GM21381 (cell line): Measurements from ENCODE around the gene KCNK17.

Experiments used
- ATAC-seq: cut with Tn5 transposase; IDR thresholded peaks from one replicate; pipeline ENCODE4 v1.9.1; 2021; ENCODE audit warnings: mild to moderate bottlenecking, moderate library complexity; ENCODE audit not compliant: unreplicated experiment

The KCNK17 gene

GRCh38 chr6:39274471-39274870 is 39.7 kb downstream of the KCNK17 start:
- no peak for ATAC-seq

- no peak for ATAC-seq
Measured at GRCh38 chr6:39273406-39273821, 40.8 kb downstream of the KCNK17 start.

- no peak for ATAC-seq
Measured at GRCh38 chr6:39269961-39270360, 44.3 kb downstream of the KCNK17 start.

GRCh38 chr6:39268721-39269120 is 45.5 kb downstream of the KCNK17 start:
- no peak for ATAC-seq

GRCh38 chr6:39268171-39268570 is 46.0 kb downstream of the KCNK17 start:
- ATAC-seq, result no peak

- ATAC-seq, result no peak
Measured at GRCh38 chr6:39266782-39267355, 47.4 kb downstream of the KCNK17 start.

GRCh38 chr6:39266375-39266774 is 47.8 kb downstream of the KCNK17 start:
- ATAC-seq, result no peak

GRCh38 chr6:39263303-39264037 is 50.7 kb downstream of the KCNK17 start:
- no peak for ATAC-seq

GRCh38 chr6:39261751-39262150 is 52.5 kb downstream of the KCNK17 start:
- ATAC-seq, result no peak

GRCh38 chr6:39260953-39261352 is 53.3 kb downstream of the KCNK17 start:
- ATAC-seq, result no peak

- ATAC-seq, result no peak
Measured at GRCh38 chr6:39260456-39260855, 53.8 kb downstream of the KCNK17 start.

- no peak for ATAC-seq
Measured at GRCh38 chr6:39256294-39256940, 57.8 kb downstream of the KCNK17 start.

- ATAC-seq, result no peak
Measured at GRCh38 chr6:39254999-39255535, 59.2 kb downstream of the KCNK17 start.

- ATAC-seq, result no peak
Measured at GRCh38 chr6:39251406-39251805, 62.8 kb downstream of the KCNK17 start.

- ATAC-seq, result no peak
Measured at GRCh38 chr6:39250507-39250906, 63.7 kb downstream of the KCNK17 start.

GRCh38 chr6:39249278-39249677 is 64.9 kb downstream of the KCNK17 start:
- no peak for ATAC-seq
